ENCODE measurements around the gene CA11.

Gene CA11

GRCh38 chr19:48668761-48669160 is 22.8 kb upstream of the CA11 start:
- TF ChIP-seq CTCF (IDR thresholded peaks at IDR 0.05; ENCODE audit: extremely low read depth, missing control alignments), result no peak
- no peak for DNase-seq (ENCODE audit: low spot score)

- no peak for DNase-seq (ENCODE audit: low spot score)
- TF ChIP-seq CTCF (IDR thresholded peaks at IDR 0.05; ENCODE audit: extremely low read depth, missing control alignments), result no peak
Measured at GRCh38 chr19:48668332-48668731, 22.3 kb upstream of the CA11 start.

GRCh38 chr19:48665786-48666185 is 19.8 kb upstream of the CA11 start:
- DNase-seq (ENCODE audit: low spot score), result no peak
- no peak for TF ChIP-seq CTCF (IDR thresholded peaks at IDR 0.05; ENCODE audit: extremely low read depth, missing control alignments)

- DNase-seq (ENCODE audit: low spot score), result no peak
- TF ChIP-seq CTCF (IDR thresholded peaks at IDR 0.05; ENCODE audit: extremely low read depth, missing control alignments), result no peak
Measured at GRCh38 chr19:48664476-48664875, 18.5 kb upstream of the CA11 start.

GRCh38 chr19:48663667-48664066 is 17.7 kb upstream of the CA11 start:
- no peak for TF ChIP-seq CTCF (IDR thresholded peaks at IDR 0.05; ENCODE audit: extremely low read depth, missing control alignments)
- DNase-seq (ENCODE audit: low spot score), result no peak

- TF ChIP-seq CTCF (IDR thresholded peaks at IDR 0.05; ENCODE audit: extremely low read depth, missing control alignments), result no peak
- no peak for DNase-seq (ENCODE audit: low spot score)
Measured at GRCh38 chr19:48661711-48662090, 15.7 kb upstream of the CA11 start.

- TF ChIP-seq CTCF (IDR thresholded peaks at IDR 0.05; ENCODE audit: extremely low read depth, missing control alignments), result no peak
- DNase-seq (ENCODE audit: low spot score), result peak; percentile 99
Measured at GRCh38 chr19:48660852-48661710, 15.1 kb upstream of the CA11 start.
